ENCODE data around the gene C1GALT1C1L.

C1GALT1C1L gene

GRCh38 chr2:43634604-43635306 is 41.5 kb downstream of the C1GALT1C1L start:
- Mint-ChIP-seq H3K27ac (no peak overlapping the region), H3K4me1 (peaks cover 15% of the 10 kb centered on the region), H3K27me3 (peaks cover 71% of the 10 kb centered on the region), H3K9me3 (peaks cover 4% of the 10 kb centered on the region), H3K4me3 (no peak overlapping the region), H3K36me3 (no peaks in the 10 kb centered on the region)
- CTCF ChIA-PET, result interaction anchor here (0.6 to 1.2 kb wide), 2 partner anchors 50 to 336 kb away, joined by 5 to 7 read pairs; no protein-coding TSS in a partner anchor
- no peak for DNase-seq

- Mint-ChIP-seq H3K4me1 (peaks cover 8% of the 10 kb centered on the region), H3K27ac (no peak overlapping the region)
- CTCF ChIA-PET, result no interaction called here
These were observed 44.5 kb downstream of the C1GALT1C1L start for GRCh38 chr2:43631618-43632317.

More at GRCh38 chr2:43631618-43632317, 44.5 kb downstream of the C1GALT1C1L start:
- no peak for DNase-seq
- H3K9me3 Mint-ChIP-seq, result no peaks in the 10 kb centered on the region
- no peaks in the 10 kb centered on the region for H3K36me3 Mint-ChIP-seq
- no peak overlapping the region for H3K4me3 Mint-ChIP-seq
- H3K27me3 Mint-ChIP-seq, result peaks cover 51% of the 10 kb centered on the region

Measured in activated naive CD4-positive, alpha-beta T cell treated with anti-CD3 and anti-CD28 coated beads, Interleukin-2, amount 10 ng/mL, durations not matched to agents 7 days and 5 days (primary cell).